GM19395 (cell line): Measurements from ENCODE around the gene MRPL12.

Source experiments
- ATAC-seq: cut with Tn5 transposase; IDR thresholded peaks from one replicate; pipeline ENCODE4 v1.9.1; 2021; ENCODE audit warnings: mild to moderate bottlenecking, moderate library complexity; ENCODE audit not compliant: unreplicated experiment

The MRPL12 gene

GRCh38 chr17:81700353-81701287 lies 2.5 kb upstream of the MRPL12 start:
- no peak for ATAC-seq

- no peak for ATAC-seq
These were observed 1.7 kb upstream of the MRPL12 start for GRCh38 chr17:81701288-81702071.

- peak; percentile 5 for ATAC-seq
These were observed 834 bp downstream of the MRPL12 start for GRCh38 chr17:81703747-81704654.

- no peak for ATAC-seq
These were observed 2.5 kb downstream of the MRPL12 start for GRCh38 chr17:81705518-81706231.

- ATAC-seq: no peak
These were observed 3.1 kb downstream of the MRPL12 start for GRCh38 chr17:81706232-81706611.

- no peak for ATAC-seq
These were observed 3.8 kb downstream of the MRPL12 start for GRCh38 chr17:81706757-81707624.

- no peak for ATAC-seq
These were observed 4.8 kb downstream of the MRPL12 start for GRCh38 chr17:81707725-81708646.

GRCh38 chr17:81708739-81709185 lies 5.6 kb downstream of the MRPL12 start:
- ATAC-seq: no peak

GRCh38 chr17:81710514-81711308 lies 7.5 kb downstream of the MRPL12 start:
- ATAC-seq: no peak

GRCh38 chr17:81711814-81712467 lies 8.8 kb downstream of the MRPL12 start, which contains the start of gene SLC25A10:
Gene SLC25A10 (plus strand): TSS chr17:81712284. CDS start chr17:81712427, 143 bp downstream.
- peak; percentile 59 for ATAC-seq

- ATAC-seq: peak; percentile 3
These were observed 9.4 kb downstream of the MRPL12 start for GRCh38 chr17:81712468-81713003.

GRCh38 chr17:81713004-81713555 lies 9.9 kb downstream of the MRPL12 start:
- ATAC-seq: no peak

GRCh38 chr17:81713556-81714411 lies 10.6 kb downstream of the MRPL12 start:
- no peak for ATAC-seq

GRCh38 chr17:81714412-81715106 lies 11.4 kb downstream of the MRPL12 start:
- no peak for ATAC-seq
